DND-41 (cell line): ENCODE data around the gene MAPK1IP1L.

Experiments used
- EZH2 ChIP-seq: IDR thresholded peaks from 3 replicates; pipeline ENCODE4 v1.6.1; 2012; ENCODE audit warnings: borderline replicate concordance, low read depth, mild to moderate bottlenecking, moderate library complexity, low read length, inconsistent platforms; ENCODE audit not compliant: severe bottlenecking
- TF ChIP-seq, protein P1 (sequence below): IDR thresholded peaks from 2 replicates; pipeline ENCODE4 v1.5.1; 2012; ENCODE audit warnings: borderline replicate concordance, low read length, moderate library complexity, mild to moderate bottlenecking; ENCODE audit not compliant: poor library complexity, severe bottlenecking; ENCODE audit errors: extremely low read depth

DNA sequence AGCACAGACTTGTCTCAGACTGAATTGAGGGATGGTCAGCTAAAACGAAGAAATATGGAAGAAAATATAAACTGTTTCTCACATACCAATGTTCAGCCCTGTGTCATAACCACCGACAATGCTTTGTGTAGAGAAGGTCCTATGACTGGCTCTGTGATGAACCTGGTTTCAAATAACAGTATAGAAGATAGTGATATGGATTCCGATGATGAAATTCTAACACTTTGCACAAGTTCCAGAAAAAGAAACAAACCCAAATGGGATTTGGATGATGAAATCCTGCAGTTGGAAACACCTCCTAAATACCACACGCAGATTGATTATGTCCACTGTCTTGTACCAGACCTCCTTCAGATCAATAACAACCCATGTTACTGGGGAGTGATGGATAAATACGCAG lies 7.9 kb upstream of the MAPK1IP1L start:
- TF ChIP-seq, protein P1, sequence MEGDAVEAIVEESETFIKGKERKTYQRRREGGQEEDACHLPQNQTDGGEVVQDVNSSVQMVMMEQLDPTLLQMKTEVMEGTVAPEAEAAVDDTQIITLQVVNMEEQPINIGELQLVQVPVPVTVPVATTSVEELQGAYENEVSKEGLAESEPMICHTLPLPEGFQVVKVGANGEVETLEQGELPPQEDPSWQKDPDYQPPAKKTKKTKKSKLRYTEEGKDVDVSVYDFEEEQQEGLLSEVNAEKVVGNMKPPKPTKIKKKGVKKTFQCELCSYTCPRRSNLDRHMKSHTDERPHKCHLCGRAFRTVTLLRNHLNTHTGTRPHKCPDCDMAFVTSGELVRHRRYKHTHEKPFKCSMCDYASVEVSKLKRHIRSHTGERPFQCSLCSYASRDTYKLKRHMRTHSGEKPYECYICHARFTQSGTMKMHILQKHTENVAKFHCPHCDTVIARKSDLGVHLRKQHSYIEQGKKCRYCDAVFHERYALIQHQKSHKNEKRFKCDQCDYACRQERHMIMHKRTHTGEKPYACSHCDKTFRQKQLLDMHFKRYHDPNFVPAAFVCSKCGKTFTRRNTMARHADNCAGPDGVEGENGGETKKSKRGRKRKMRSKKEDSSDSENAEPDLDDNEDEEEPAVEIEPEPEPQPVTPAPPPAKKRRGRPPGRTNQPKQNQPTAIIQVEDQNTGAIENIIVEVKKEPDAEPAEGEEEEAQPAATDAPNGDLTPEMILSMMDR: no peak
- TF ChIP-seq EZH2: no peak
